Spinal cord (tissue), 10 donors: ENCODE results near the gene BBIP1. TPM values are rescaled to one million over a fixed set of nuclear protein-coding genes. Genes with fewer than 3 reads are reported as not detected.
A peak's percentile ranks its signal among the peaks of the same experiment; 100 is the strongest.

Experiments used
- DNase-seq, 6 donors: peaks; one replicate each; pipeline versions ENCODE4 v3.0.0 to v3.0.0-alpha.2; 2013 to 2015; ENCODE audit warnings: low spot score in 6 of 6, low read depth in 4 of 6
- H3K27ac ChIP-seq: one replicate; pipeline ENCODE4 v1.5.1; 2013; ENCODE audit warnings: low read depth, low read length, control low read depth
- H3K27me3 ChIP-seq: one replicate; pipeline ENCODE4 v1.6.1; 2013; ENCODE audit warnings: low read length; ENCODE audit not compliant: control insufficient read depth, insufficient read depth
- H3K36me3 ChIP-seq: one replicate; pipeline ENCODE4 v1.6.1; 2013; ENCODE audit warnings: low read length; ENCODE audit not compliant: control insufficient read depth, insufficient read depth
- H3K4me1 ChIP-seq: one replicate; pipeline ENCODE4 v1.6.1; 2013; ENCODE audit warnings: low read length; ENCODE audit not compliant: control insufficient read depth, insufficient read depth
- H3K4me3 ChIP-seq: one replicate; pipeline ENCODE4 v1.5.1; 2013; ENCODE audit warnings: low read depth, low read length, control low read depth
- H3K9me3 ChIP-seq: one replicate; pipeline ENCODE4 v1.6.1; 2013; ENCODE audit warnings: low read length; ENCODE audit not compliant: control insufficient read depth, insufficient read depth
- WGBS: methylation state at CpG from one replicate; pipeline ENCODE4 v1.1.5; 2013; ENCODE audit warnings: missing lambda C conversion rate; ENCODE audit not compliant: insufficient coverage; 5-methylcytosine and 5-hydroxymethylcytosine counted together
- polyA plus RNA-seq, 2 donors: library from polyadenylated mRNA; unstranded; fragments of 120-200 nt; gene quantifications; one replicate each; pipeline ENCODE4 v1.2.1, GENCODE V29; 2013; ENCODE audit not compliant: insufficient read length in 2 of 2
- total RNA-seq, 2 donors: library from RNA; depleted of rRNA in 1 of 2; stranded (reverse); fragments of 120-200 nt in 1 of 2; fragments of >200 nt in 1 of 2; gene quantifications; one replicate each; pipeline versions ENCODE4 v1.2.3 to v1.2.4, GENCODE V29; 2013 to 2014
- donor health status: healthy.

The BBIP1 gene
- total and polyA plus RNA-seq, 4 donors = 45.7 to 78.6 (median 62.7) TPM

GRCh38 chr10:110892602-110893288 is 26.2 kb downstream of the BBIP1 start:
- H3K36me3 ChIP-seq = peaks cover 8% of the 10 kb centered on the region
- no peaks in the 10 kb centered on the region for H3K27me3 ChIP-seq
- H3K9me3 ChIP-seq = no peaks in the 10 kb centered on the region
- no CpG with 5 or more reads among the region's 3 CpGs for WGBS
- no peak overlapping the region for H3K4me3 ChIP-seq
- H3K27ac ChIP-seq = no peak overlapping the region
- DNase-seq = no peak
- H3K4me1 ChIP-seq = no peaks in the 10 kb centered on the region

GRCh38 chr10:110887560-110887959 is 31.4 kb downstream of the BBIP1 start:
- no peaks in the 10 kb centered on the region for H3K4me1 ChIP-seq
- no peak for DNase-seq
- H3K27ac ChIP-seq = no peak overlapping the region
- WGBS = no CpG with 5 or more reads among the region's 1 CpG
- H3K4me3 ChIP-seq = no peak overlapping the region
- H3K9me3 ChIP-seq = no peaks in the 10 kb centered on the region
- H3K36me3 ChIP-seq = peaks cover 8% of the 10 kb centered on the region
- H3K27me3 ChIP-seq = no peaks in the 10 kb centered on the region

DNA sequence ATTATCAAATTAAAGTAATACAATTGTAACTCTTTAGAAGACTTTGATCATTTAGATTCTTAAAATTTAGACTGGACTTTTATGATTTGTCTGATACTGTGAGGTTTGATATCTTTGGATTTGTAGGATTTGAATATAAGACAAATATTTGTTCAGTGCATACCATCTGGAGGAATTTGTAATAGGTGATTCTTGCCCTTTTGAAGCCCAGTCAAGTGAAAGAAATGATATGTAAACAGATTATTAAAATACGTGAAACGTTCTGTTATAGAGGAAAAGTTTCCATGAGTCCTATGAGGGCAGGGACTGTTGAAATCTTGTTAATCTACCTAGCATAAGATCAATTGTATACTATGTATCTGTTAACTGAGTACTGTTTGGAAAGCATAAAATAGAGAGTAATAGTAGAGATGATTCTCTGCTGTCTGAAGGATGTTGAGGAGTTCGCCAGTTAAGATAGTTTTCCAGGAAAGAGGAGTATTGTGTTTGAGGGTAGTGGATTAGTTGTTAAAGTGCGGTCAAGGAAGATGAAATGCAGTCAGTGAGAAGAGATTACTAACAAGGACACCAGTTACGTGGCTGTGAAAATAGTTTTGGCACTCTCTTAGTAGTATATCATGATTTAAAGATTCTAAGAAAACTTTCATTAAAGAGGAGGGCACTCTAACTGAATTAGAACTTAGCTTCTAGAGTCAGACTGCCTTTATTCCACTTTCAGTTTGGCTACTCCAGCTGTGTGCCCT is 32.9 kb downstream of the BBIP1 start:
- Histone ChIP-seq H3K4me3 (no peak overlapping the region), H3K4me1 (no peaks in the 10 kb centered on the region), H3K27me3 (no peaks in the 10 kb centered on the region), H3K27ac (no peak overlapping the region), H3K36me3 (peaks cover 8% of the 10 kb centered on the region), H3K9me3 (no peaks in the 10 kb centered on the region)
- DNase-seq = no peak
- 82% methylated on average over 2 of the region's 5 CpGs for WGBS

DNA sequence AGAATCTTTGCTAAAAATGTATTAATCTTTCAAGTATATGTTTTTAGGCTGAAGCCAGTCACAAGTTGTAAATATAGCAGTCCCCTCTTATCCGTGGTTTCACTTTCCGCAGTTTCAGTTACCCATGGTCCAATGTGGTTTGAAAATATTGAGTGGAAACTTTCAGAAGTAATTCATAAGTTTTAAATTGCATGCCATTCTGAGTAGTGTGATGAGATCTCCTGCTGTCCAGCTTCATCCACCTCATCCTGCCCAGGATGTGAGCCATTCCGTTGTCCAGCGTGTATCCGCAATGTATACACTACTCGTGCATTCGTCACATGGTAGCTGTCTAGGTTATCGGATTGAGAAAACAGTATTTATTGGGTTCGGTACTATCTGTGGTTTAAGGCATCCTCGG is 35.1 kb downstream of the BBIP1 start:
- Histone ChIP-seq H3K4me3 (no peak overlapping the region), H3K27ac (no peak overlapping the region), H3K4me1 (no peaks in the 10 kb centered on the region), H3K9me3 (no peaks in the 10 kb centered on the region), H3K36me3 (peaks cover 9% of the 10 kb centered on the region), H3K27me3 (no peaks in the 10 kb centered on the region)
- DNase-seq = no peak
- WGBS = 87% methylated on average over 6 of the region's 10 CpGs

GRCh38 chr10:110881905-110882304 is 37.1 kb downstream of the BBIP1 start:
- Histone ChIP-seq H3K27ac (no peak overlapping the region), H3K27me3 (no peaks in the 10 kb centered on the region), H3K4me3 (no peak overlapping the region), H3K36me3 (peaks cover 6% of the 10 kb centered on the region), H3K4me1 (no peaks in the 10 kb centered on the region), H3K9me3 (no peaks in the 10 kb centered on the region)
- DNase-seq = no peak
- 71% methylated on average over 1 of the region's 4 CpGs for WGBS

- 96% methylated on average over 8 of the region's 9 CpGs for WGBS
- no peak overlapping the region for H3K4me3 ChIP-seq
Measured at GRCh38 chr10:110881247-110881646, 37.7 kb downstream of the BBIP1 start.

DNA sequence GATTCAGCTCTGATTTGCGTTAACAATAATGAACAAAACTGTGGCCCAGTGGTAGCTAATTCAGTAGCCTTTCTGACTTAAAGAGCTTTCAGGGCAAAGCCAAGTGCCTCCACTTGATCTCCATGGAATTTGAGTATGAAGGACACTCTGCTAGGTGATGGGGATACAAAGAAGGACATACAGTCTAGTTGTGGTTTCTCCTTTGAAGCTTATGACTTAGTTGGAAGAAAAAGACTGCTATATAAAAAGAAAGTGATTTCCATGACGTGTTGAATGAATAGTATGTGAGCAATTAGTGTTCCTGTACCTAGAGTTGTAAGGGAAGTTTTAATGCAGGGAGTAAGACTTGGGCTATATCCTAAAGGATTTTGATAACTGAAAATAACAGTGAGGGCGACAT is 39.0 kb downstream of the BBIP1 start:
- Histone ChIP-seq H3K4me1 (no peaks in the 10 kb centered on the region), H3K36me3 (peaks cover 6% of the 10 kb centered on the region), H3K27me3 (no peaks in the 10 kb centered on the region), H3K4me3 (no peak overlapping the region), H3K27ac (no peak overlapping the region), H3K9me3 (no peaks in the 10 kb centered on the region)
- WGBS = 85% methylated on average over 3 of the region's 3 CpGs
- DNase-seq = no peak

More at GRCh38 chr10:110881247-110881646, 37.7 kb downstream of the BBIP1 start:
- Histone ChIP-seq H3K27ac (no peak overlapping the region), H3K4me1 (no peaks in the 10 kb centered on the region), H3K36me3 (peaks cover 6% of the 10 kb centered on the region), H3K9me3 (no peaks in the 10 kb centered on the region), H3K27me3 (no peaks in the 10 kb centered on the region)
- no peak for DNase-seq

DNA sequence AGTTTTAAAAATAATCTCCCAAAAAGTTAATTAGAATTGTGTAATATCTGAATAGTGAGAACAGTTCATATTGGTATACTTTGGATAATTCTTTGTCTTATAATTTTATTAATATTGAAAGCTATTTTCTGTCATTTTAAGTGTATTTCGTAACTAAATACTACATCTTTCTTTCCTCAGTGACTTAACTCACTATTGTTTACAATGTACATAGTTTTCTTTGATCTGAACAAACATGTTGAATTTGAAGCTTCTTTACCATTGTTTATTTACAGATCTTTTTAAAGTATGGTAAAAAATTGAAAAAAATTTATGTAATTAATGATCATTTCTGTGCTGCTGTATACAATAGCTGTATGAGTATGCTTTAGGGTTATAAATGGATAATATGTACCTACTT is 42.2 kb downstream of the BBIP1 start:
- WGBS = no CpG with 5 or more reads among the region's 1 CpG
- no peaks in the 10 kb centered on the region for H3K4me1 ChIP-seq
- peaks cover 4% of the 10 kb centered on the region for H3K36me3 ChIP-seq
- H3K9me3 ChIP-seq = no peaks in the 10 kb centered on the region
- H3K4me3 ChIP-seq = no peak overlapping the region
- no peak overlapping the region for H3K27ac ChIP-seq
- no peak for DNase-seq
- H3K27me3 ChIP-seq = no peaks in the 10 kb centered on the region

- no peaks in the 10 kb centered on the region for H3K9me3 ChIP-seq
- peaks cover 4% of the 10 kb centered on the region for H3K36me3 ChIP-seq
- DNase-seq = no peak
- peaks cover 4% of the 10 kb centered on the region for H3K4me1 ChIP-seq
- H3K27me3 ChIP-seq = no peaks in the 10 kb centered on the region
- H3K4me3 ChIP-seq = no peak overlapping the region
- no peak overlapping the region for H3K27ac ChIP-seq
- no CpG with 5 or more reads among the region's 2 CpGs for WGBS
Measured at GRCh38 chr10:110876000-110876399, 43.0 kb downstream of the BBIP1 start.

DNA sequence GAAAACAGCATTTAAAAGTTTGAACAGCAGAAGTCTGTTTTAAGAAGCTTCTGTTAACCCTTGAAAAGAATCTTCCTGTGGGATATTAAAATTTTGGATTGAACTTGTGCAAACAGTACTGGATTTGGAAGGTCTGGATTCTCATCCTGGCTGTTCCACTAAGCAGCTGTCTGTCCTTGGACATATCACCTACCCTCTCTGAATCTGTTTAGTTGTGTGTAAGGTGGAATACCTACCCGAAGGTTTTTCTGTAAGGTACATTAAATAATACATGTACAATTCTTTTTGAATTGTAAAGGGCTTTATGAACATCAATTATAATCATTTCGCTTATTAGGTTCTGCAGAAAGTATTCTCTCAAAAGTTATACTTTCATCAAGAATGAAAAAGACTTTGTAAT is 45.0 kb downstream of the BBIP1 start:
- no peaks in the 10 kb centered on the region for H3K9me3 ChIP-seq
- H3K27me3 ChIP-seq = no peaks in the 10 kb centered on the region
- peaks cover 11% of the 10 kb centered on the region for H3K4me1 ChIP-seq
- peak overlapping the region; percentile 97 for H3K27ac ChIP-seq
- DNase-seq = no peak
- no peaks in the 10 kb centered on the region for H3K36me3 ChIP-seq
- H3K4me3 ChIP-seq = no peak overlapping the region
- no CpG with 5 or more reads among the region's 2 CpGs for WGBS
